DND-41 (cell line): Measurements from ENCODE around the gene ZCCHC2.

Source experiments
- ATAC-seq: fragments of 200-7000 bp; cut with Tn5 transposase; 3 replicates; pipeline ENCODE4 v1.9.1; 2021; ENCODE audit warnings: low read depth; ENCODE audit not compliant: insufficient read depth
- DNase-seq: peaks from one replicate; pipeline ENCODE4 v3.0.0-alpha.2; 2020
- H2AFZ ChIP-seq: 2 replicates; pipeline ENCODE4 v1.6.0; 2012; ENCODE audit warnings: low read depth, low read length
- H3K27ac ChIP-seq: 2 replicates; pipeline ENCODE4 v1.5.1; 2012; ENCODE audit warnings: low read length, inconsistent platforms
- H3K27me3 ChIP-seq: fragments of 200-600 bp; sonication (generic); 2 replicates; pipeline ENCODE4 v1.6.0; 2012; ENCODE audit warnings: low read length, mild to moderate bottlenecking, inconsistent platforms; ENCODE audit not compliant: insufficient read depth, poor library complexity
- H3K36me3 ChIP-seq: 2 replicates; pipeline ENCODE4 v1.5.1; 2012; ENCODE audit warnings: low read length, inconsistent platforms; ENCODE audit not compliant: insufficient read depth
- H3K4me1 ChIP-seq: 2 replicates; pipeline ENCODE4 v1.5.1; 2012; ENCODE audit warnings: mild to moderate bottlenecking, low read length; ENCODE audit not compliant: insufficient read depth
- H3K4me2 ChIP-seq: 2 replicates; pipeline ENCODE4 v1.6.0; 2012; ENCODE audit warnings: mild to moderate bottlenecking, moderate library complexity, low read length, inconsistent platforms; ENCODE audit not compliant: insufficient read depth
- H3K4me3 ChIP-seq, 2 experiments: fragments of 200-600 bp in 1 of 2; shearing (Covaris generic) in 1 of 2; 2 replicates each; pipeline ENCODE4 v1.5.1; 2012 to 2016; ENCODE audit warnings: inconsistent platforms in 2 of 2, low read length in 2 of 2, mild to moderate bottlenecking in 2 of 2, low read depth in 1 of 2, moderate library complexity in 1 of 2
- H3K79me2 ChIP-seq: 2 replicates; pipeline ENCODE4 v1.6.0; 2012; ENCODE audit warnings: low read length, inconsistent platforms; ENCODE audit not compliant: insufficient read depth
- H3K9ac ChIP-seq: 2 replicates; pipeline ENCODE4 v1.6.0; 2012; ENCODE audit warnings: low read depth, mild to moderate bottlenecking, inconsistent platforms, low read length, moderate library complexity
- H3K9me3 ChIP-seq: 2 replicates; pipeline ENCODE4 v1.5.1; 2012; ENCODE audit warnings: low read length, moderate library complexity, mild to moderate bottlenecking, inconsistent platforms; ENCODE audit not compliant: insufficient read depth, severe bottlenecking
- H4K20me1 ChIP-seq: 2 replicates; pipeline ENCODE4 v1.6.0; 2012; ENCODE audit warnings: low read length; ENCODE audit not compliant: insufficient read depth
- CTCF ChIP-seq: IDR thresholded peaks from 2 replicates; pipeline ENCODE4 v1.5.1; 2012; ENCODE audit warnings: borderline replicate concordance, low read length, moderate library complexity, mild to moderate bottlenecking; ENCODE audit not compliant: poor library complexity, severe bottlenecking; ENCODE audit errors: extremely low read depth
- EZH2 ChIP-seq: IDR thresholded peaks from 3 replicates; pipeline ENCODE4 v1.6.1; 2012; ENCODE audit warnings: borderline replicate concordance, low read depth, mild to moderate bottlenecking, moderate library complexity, low read length, inconsistent platforms; ENCODE audit not compliant: severe bottlenecking

Gene ZCCHC2

GRCh38 chr18:62505669-62506494 lies 16.9 kb upstream of the ZCCHC2 start:
- Histone ChIP-seq H2AFZ (peak overlapping the region; percentile 99), H3K36me3 (no peaks in the 10 kb centered on the region), H3K27me3 (no peaks in the 10 kb centered on the region), H3K4me1 (peaks cover 17% of the 10 kb centered on the region), H3K9ac (peak overlapping the region; percentile 53), H4K20me1 (no peaks in the 10 kb centered on the region), H3K9me3 (no peaks in the 10 kb centered on the region), H3K79me2 (no peaks in the 10 kb centered on the region), H3K4me3 (peak overlapping the region; percentile 23 to 62), H3K27ac (peak overlapping the region; percentile 78), H3K4me2 (peak overlapping the region; percentile 87)
- no peak for TF ChIP-seq CTCF
- TF ChIP-seq EZH2, result no peak
- ATAC-seq (peak; percentile 75), DNase-seq (peak; percentile 36)

GRCh38 chr18:62506495-62507143 lies 16.2 kb upstream of the ZCCHC2 start:
- H3K27ac ChIP-seq, result peak overlapping the region; percentile 78
- no peaks in the 10 kb centered on the region for H4K20me1 ChIP-seq
- H3K27me3 ChIP-seq, result no peaks in the 10 kb centered on the region
- TF ChIP-seq CTCF (no peak), EZH2 (no peak)
- peak overlapping the region; percentile 87 for H3K4me2 ChIP-seq
- H3K4me3 ChIP-seq, result peak overlapping the region; percentile 23 to 62
- H3K9ac ChIP-seq, result peak overlapping the region; percentile 53
- H3K36me3 ChIP-seq, result no peaks in the 10 kb centered on the region
- H3K79me2 ChIP-seq, result no peaks in the 10 kb centered on the region
- H3K4me1 ChIP-seq, result peaks cover 17% of the 10 kb centered on the region
- peaks cover 2% of the 10 kb centered on the region for H3K9me3 ChIP-seq
- peak overlapping the region; percentile 99 for H2AFZ ChIP-seq
- peak; percentile 65 for ATAC-seq
- DNase-seq, result no peak

GRCh38 chr18:62509779-62510178 lies 13.0 kb upstream of the ZCCHC2 start:
- H3K36me3 ChIP-seq, result no peaks in the 10 kb centered on the region
- H3K4me2 ChIP-seq, result no peak overlapping the region
- no peak overlapping the region for H3K27ac ChIP-seq
- H3K9ac ChIP-seq, result no peak overlapping the region
- no peak for TF ChIP-seq EZH2
- TF ChIP-seq CTCF, result no peak
- H4K20me1 ChIP-seq, result no peaks in the 10 kb centered on the region
- H3K4me1 ChIP-seq, result peaks cover 17% of the 10 kb centered on the region
- DNase-seq, result no peak
- H2AFZ ChIP-seq, result no peak overlapping the region
- H3K9me3 ChIP-seq, result peaks cover 14% of the 10 kb centered on the region
- no peaks in the 10 kb centered on the region for H3K79me2 ChIP-seq
- H3K27me3 ChIP-seq, result no peaks in the 10 kb centered on the region
- H3K4me3 ChIP-seq, result no peak overlapping the region
- no peak for ATAC-seq
